HepG2 (cell line): ENCODE data around the gene MAP3K2. TPM values are rescaled to one million over a fixed set of nuclear protein-coding genes. Genes with fewer than 3 reads are reported as not detected.

ENCODE experiments used
- ARNT2 ChIP-seq: sonication (generic); formaldehyde crosslinking; IDR thresholded peaks from 2 replicates; pipeline ENCODE4 v1.8.0; 2022; ENCODE audit warnings: mild to moderate bottlenecking, low read depth, missing genetic modification reagents, moderate library complexity
- CREM ChIP-seq, 2 experiments: sonication (generic) in 1 of 2; formaldehyde crosslinking in 1 of 2; IDR thresholded peaks; 2 replicates each; pipeline versions ENCODE4 v1.4.0 to v1.6.1; 2016 to 2020; ENCODE audit warnings: antibody characterized with exemption in 1 of 2, mild to moderate bottlenecking in 1 of 2, missing genetic modification reagents in 1 of 2
- HDAC2 ChIP-seq: sonication (generic); formaldehyde crosslinking; IDR thresholded peaks from 2 replicates; pipeline ENCODE4 v1.4.0; 2020; ENCODE audit warnings: missing genetic modification reagents
- IRX3 ChIP-seq: sonication (generic); formaldehyde crosslinking; IDR thresholded peaks from 2 replicates; pipeline ENCODE4 v1.8.1; 2023; ENCODE audit warnings: mild to moderate bottlenecking, low read depth, missing genetic modification reagents, borderline replicate concordance
- KLF6 ChIP-seq: IDR thresholded peaks from 2 replicates; pipeline ENCODE4 v1.8.0; 2016; ENCODE audit warnings: missing biosample characterization, missing genetic modification reagents
- MXD3 ChIP-seq: IDR thresholded peaks from 2 replicates; pipeline ENCODE4 v1.6.1; 2016; ENCODE audit warnings: mild to moderate bottlenecking, missing biosample characterization, missing genetic modification reagents
- NCOA1 ChIP-seq: sonication (generic); formaldehyde crosslinking; IDR thresholded peaks from 2 replicates; pipeline ENCODE4 v1.9.0; 2021; ENCODE audit warnings: missing genetic modification reagents
- PITX1 ChIP-seq: sonication (generic); formaldehyde crosslinking; IDR thresholded peaks from 2 replicates; pipeline ENCODE4 v1.5.1; 2020; ENCODE audit warnings: mild to moderate bottlenecking, missing genetic modification reagents
- ZBTB21 ChIP-seq: sonication (generic); formaldehyde crosslinking; IDR thresholded peaks from 2 replicates; pipeline ENCODE4 v1.4.0; 2020; ENCODE audit warnings: missing genetic modification reagents
- ZNF407 ChIP-seq: sonication (generic); formaldehyde crosslinking; IDR thresholded peaks from one replicate; pipeline ENCODE4 v1.5.1; 2020; ENCODE audit warnings: mild to moderate bottlenecking, missing genetic modification reagents; ENCODE audit errors: not compliant biosample characterization
- ZNF710 ChIP-seq: sonication (generic); formaldehyde crosslinking; IDR thresholded peaks from 2 replicates; pipeline ENCODE4 v1.5.0; 2020; ENCODE audit warnings: mild to moderate bottlenecking, missing genetic modification reagents, borderline replicate concordance
- ZNF800 ChIP-seq: sonication (generic); formaldehyde crosslinking; IDR thresholded peaks from 2 replicates; pipeline ENCODE4 v1.4.0; 2020; ENCODE audit warnings: missing genetic modification reagents
- ZSCAN29 ChIP-seq: sonication (generic); formaldehyde crosslinking; conservative IDR thresholded peaks from 2 replicates; pipeline ENCODE4 v1.4.0; 2020; ENCODE audit warnings: mild to moderate bottlenecking, missing genetic modification reagents
- polyA plus RNA-seq, 8 experiments: library from polyadenylated mRNA; depleted of rRNA in 3 of 8; stranded (reverse) in 7 of 8; unstranded in 1 of 8; fragments of >200 nt; fragmentation: Illumina TruSeq in 4 of 8; extraction: Trizol in 4 of 8; gene quantifications; 2 replicates each; pipeline versions ENCODE4 v1.2.1 to v1.2.3, GENCODE V29; 2011 to 2016; ENCODE audit warnings: low read depth in 4 of 8, missing spikeins in 1 of 8, mixed read lengths in 1 of 8; ENCODE audit not compliant: insufficient read depth in 1 of 8
- total RNA-seq, 5 experiments: library from RNA; depleted of rRNA; stranded (reverse); fragments of >200 nt; fragmentation: Illumina TruSeq; extraction: Trizol; gene quantifications; 2 replicates each; pipeline ENCODE4 v1.2.3, GENCODE V29; 2016; ENCODE audit warnings: low read depth in 1 of 5
- TF ChIP-seq, protein P1 (sequence below): sonication (generic); formaldehyde crosslinking; IDR thresholded peaks from 2 replicates; pipeline ENCODE4 v1.8.1; 2022; ENCODE audit warnings: mild to moderate bottlenecking, missing genetic modification reagents

The MAP3K2 gene
- total and polyA plus RNA-seq, 2 of the 13 experiments (the other 11 are each of a cell fraction or from before 2014, with no cell fraction given) = 12.2 to 37.2 TPM

GRCh38 chr2:127293748-127294562 is 93.8 kb downstream of the MAP3K2 start, which contains the start of gene ERCC3 (continued):
- TF ChIP-seq ZNF710 (CRISPR knock-in tag) (peak; percentile 84; the same call in 1 of the 2 replicates), ARNT2 (CRISPR knock-in tag) (peak; percentile 89), ZNF800 (peak; percentile 87), ZBTB21 (CRISPR knock-in tag) (no peak), IRX3 (CRISPR knock-in tag) (no peak), HDAC2 (CRISPR knock-in tag) (peak; percentile 86), KLF6 (CRISPR knock-in tag) (peak; percentile 93), ZNF407 (CRISPR knock-in tag) (peak; percentile 97), NCOA1 (CRISPR knock-in tag) (0 out of 2 replicates have a peak, but pooled peaks have one; percentile 60), CREM (IDR thresholded peaks at IDR 0.05) (peak; percentile 63; the same call in 1 of the 2 replicates), CREM (CRISPR knock-in tag; IDR thresholded peaks at IDR 0.05) (no peak), MXD3 (CRISPR knock-in tag) (peak; percentile 95), ZSCAN29 (CRISPR knock-in tag) (peak; percentile 92), PITX1 (CRISPR knock-in tag) (0 out of 2 replicates have a peak, but pooled peaks have one; percentile 13)
- TF ChIP-seq, protein P1, sequence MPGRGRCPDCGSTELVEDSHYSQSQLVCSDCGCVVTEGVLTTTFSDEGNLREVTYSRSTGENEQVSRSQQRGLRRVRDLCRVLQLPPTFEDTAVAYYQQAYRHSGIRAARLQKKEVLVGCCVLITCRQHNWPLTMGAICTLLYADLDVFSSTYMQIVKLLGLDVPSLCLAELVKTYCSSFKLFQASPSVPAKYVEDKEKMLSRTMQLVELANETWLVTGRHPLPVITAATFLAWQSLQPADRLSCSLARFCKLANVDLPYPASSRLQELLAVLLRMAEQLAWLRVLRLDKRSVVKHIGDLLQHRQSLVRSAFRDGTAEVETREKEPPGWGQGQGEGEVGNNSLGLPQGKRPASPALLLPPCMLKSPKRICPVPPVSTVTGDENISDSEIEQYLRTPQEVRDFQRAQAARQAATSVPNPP (CRISPR knock-in tag) = no peak
